HepG2 (cell line): ENCODE measurements around the gene BABAM2. TPM values are rescaled to one million over a fixed set of nuclear protein-coding genes. Genes with fewer than 3 reads are reported as not detected.

Experiments
- ATAC-seq: fragments of 200-7000 bp; cut with Tn5 transposase; 3 replicates; pipeline ENCODE4 v1.9.1; 2020; ENCODE audit warnings: mild to moderate bottlenecking, moderate library complexity
- BruUV-seq: library from RNA; stranded (reverse); fragments of 400-500 nt; replicated peaks from 2 replicates; lab custom pipeline; 2021; lab: Mats Ljungman, UMichigan
- CTCF ChIA-PET: fragments of 300-600 bp; formaldehyde crosslinking; extraction: SDS; loops from one replicate; lab custom pipeline; 2021; ENCODE audit warnings: low total read pairs, inconsistent platforms, low intra/inter-chr PET ratio; lab: Yijun Ruan, JAX
- POLR2A ChIA-PET: fragments of 350-600 bp; sonication (Branson Sonifier 250); formaldehyde crosslinking; loops from one replicate; lab custom pipeline; 2020; ENCODE audit warnings: antibody characterized with exemption, inconsistent platforms; lab: Yijun Ruan, JAX
- DNase-seq: peaks from one replicate; pipeline ENCODE4 v3.0.0-alpha.2; 2015; ENCODE audit warnings: low spot score
- FAIRE-seq: peaks from 3 replicates; lab custom pipeline; 2011; peaks lifted over from hg19 to GRCh38; lab: Jason Lieb, UNC
- H2AFZ ChIP-seq: one replicate; pipeline ENCODE4 v1.6.1; 2011; ENCODE audit warnings: low read length, inconsistent platforms
- H3K27ac ChIP-seq: fragments of 300-600 bp; 3 replicates; pipeline ENCODE4 v1.8.0; 2011; ENCODE audit warnings: mixed run types, mild to moderate bottlenecking, mixed read lengths, low read length, inconsistent platforms; ENCODE audit not compliant: insufficient read depth; ENCODE audit errors: extremely low read length
- H3K27me3 ChIP-seq, 2 experiments: fragments of 200-600 bp in 1 of 2; 2 replicates in 1 of 2; 3 replicates in 1 of 2; pipeline versions ENCODE4 v1.6.0 to v1.8.0; 2011; ENCODE audit warnings: low read length in 2 of 2, mild to moderate bottlenecking in 2 of 2, moderate library complexity in 2 of 2, inconsistent platforms in 1 of 2; ENCODE audit not compliant: insufficient read depth in 2 of 2, control insufficient read depth in 1 of 2
- H3K36me3 ChIP-seq, 2 experiments: fragments of 200-600 bp in 1 of 2; replicated peaks in 1 of 2; 2 replicates in 1 of 2; 3 replicates in 1 of 2; pipeline versions ENCODE4 v1.5.1 to v1.8.0; 2011; ENCODE audit warnings: low read length in 2 of 2, inconsistent platforms in 1 of 2; ENCODE audit not compliant: insufficient read depth in 2 of 2, control insufficient read depth in 1 of 2
- H3K4me1 ChIP-seq: 2 replicates; pipeline ENCODE4 v1.5.1; 2012; ENCODE audit warnings: low read length, inconsistent platforms; ENCODE audit not compliant: insufficient read depth
- H3K4me2 ChIP-seq: 2 replicates; pipeline ENCODE4 v1.6.0; 2011; ENCODE audit warnings: low read depth, low read length, inconsistent platforms
- H3K4me3 ChIP-seq, 3 experiments: fragments of 200-600 bp in 1 of 3; sonication (generic), shearing (Covaris generic) in 1 of 3; replicated peaks in 1 of 3; 2 replicates each; pipeline ENCODE4 v1.5.1; 2011 to 2016; ENCODE audit warnings: low read length in 3 of 3, inconsistent platforms in 2 of 3, low read depth in 2 of 3, mild to moderate bottlenecking in 2 of 3, control low read depth in 1 of 3, mixed read lengths in 1 of 3; ENCODE audit not compliant: insufficient read depth in 1 of 3
- H3K79me2 ChIP-seq: one replicate; pipeline ENCODE4 v1.6.1; 2011; ENCODE audit warnings: low read length, inconsistent platforms; ENCODE audit not compliant: insufficient read depth
- H3K9ac ChIP-seq: 2 replicates; pipeline ENCODE4 v1.6.0; 2011; ENCODE audit warnings: mild to moderate bottlenecking, low read depth, low read length, inconsistent platforms; ENCODE audit not compliant: insufficient read depth
- H3K9me3 ChIP-seq: 2 replicates; pipeline ENCODE4 v1.5.1; 2012; ENCODE audit warnings: mild to moderate bottlenecking, low read length
- H4K20me1 ChIP-seq: 2 replicates; pipeline ENCODE4 v1.6.0; 2011; ENCODE audit warnings: inconsistent platforms, mild to moderate bottlenecking, low read length, moderate library complexity; ENCODE audit not compliant: insufficient read depth
- FOXK1 ChIP-seq: sonication (generic); formaldehyde crosslinking; IDR thresholded peaks from 2 replicates; pipeline ENCODE4 v1.4.0; 2020; ENCODE audit warnings: low read depth, missing genetic modification reagents, borderline replicate concordance
- HCFC1 ChIP-seq: fragments of 150-350 bp; IDR thresholded peaks from 2 replicates; pipeline ENCODE4 v1.6.1; 2014; ENCODE audit warnings: low read depth, low read length
- ZNF619 ChIP-seq: sonication (generic); formaldehyde crosslinking; IDR thresholded peaks from 2 replicates; pipeline ENCODE4 v1.4.0; 2020; ENCODE audit warnings: mild to moderate bottlenecking, missing genetic modification reagents
- WGBS: methylation state at CpG from one replicate; pipeline ENCODE4 v1.1.6; 2017; ENCODE audit warnings: low lambda C conversion rate; 5-methylcytosine and 5-hydroxymethylcytosine counted together
- in situ Hi-C: cut with HindIII; loops from 2 replicates; pipeline ENCODE4 v1.10.0; 2017; ENCODE audit warnings: low pct_unique_long_range_greater_than_20kb; ENCODE audit not compliant: extremely low pct_ligation_motif_present
- intact Hi-C: fragments of 100-400 bp; cut with micrococcal nuclease; formaldehyde crosslinking; loops from one replicate; pipeline ENCODE4 v1.10.0; 2022; ENCODE audit not compliant: unreplicated experiment
- polyA plus RNA-seq, 8 experiments: library from polyadenylated mRNA; depleted of rRNA in 3 of 8; stranded (reverse) in 7 of 8; unstranded in 1 of 8; fragments of >200 nt; fragmentation: Illumina TruSeq in 4 of 8; extraction: Trizol in 4 of 8; gene quantifications; 2 replicates each; pipeline versions ENCODE4 v1.2.1 to v1.2.3, GENCODE V29; 2011 to 2016; ENCODE audit warnings: low read depth in 4 of 8, missing spikeins in 1 of 8, mixed read lengths in 1 of 8; ENCODE audit not compliant: insufficient read depth in 1 of 8
- total RNA-seq, 5 experiments: library from RNA; depleted of rRNA; stranded (reverse); fragments of >200 nt; fragmentation: Illumina TruSeq; extraction: Trizol; gene quantifications; 2 replicates each; pipeline ENCODE4 v1.2.3, GENCODE V29; 2016; ENCODE audit warnings: low read depth in 1 of 5
- TF ChIP-seq, protein P1 (sequence below): sonication (generic); formaldehyde crosslinking; IDR thresholded peaks from 2 replicates; pipeline ENCODE4 v1.4.0; 2020; ENCODE audit warnings: missing genetic modification reagents
- TF ChIP-seq, protein P2 (sequence below): sonication (generic); formaldehyde crosslinking; IDR thresholded peaks from 2 replicates; pipeline ENCODE4 v1.4.0; 2020; ENCODE audit warnings: missing genetic modification reagents
- TF ChIP-seq, protein P3 (sequence below): fragments of 450-650 bp; IDR thresholded peaks from 2 replicates; pipeline ENCODE4 v1.6.1; 2017; ENCODE audit warnings: mild to moderate bottlenecking

The BABAM2 gene
- total and polyA plus RNA-seq, 2 of the 13 experiments (the other 11 are each of a cell fraction or from before 2014, with no cell fraction given): 24.9 to 28.0 TPM

DNA sequence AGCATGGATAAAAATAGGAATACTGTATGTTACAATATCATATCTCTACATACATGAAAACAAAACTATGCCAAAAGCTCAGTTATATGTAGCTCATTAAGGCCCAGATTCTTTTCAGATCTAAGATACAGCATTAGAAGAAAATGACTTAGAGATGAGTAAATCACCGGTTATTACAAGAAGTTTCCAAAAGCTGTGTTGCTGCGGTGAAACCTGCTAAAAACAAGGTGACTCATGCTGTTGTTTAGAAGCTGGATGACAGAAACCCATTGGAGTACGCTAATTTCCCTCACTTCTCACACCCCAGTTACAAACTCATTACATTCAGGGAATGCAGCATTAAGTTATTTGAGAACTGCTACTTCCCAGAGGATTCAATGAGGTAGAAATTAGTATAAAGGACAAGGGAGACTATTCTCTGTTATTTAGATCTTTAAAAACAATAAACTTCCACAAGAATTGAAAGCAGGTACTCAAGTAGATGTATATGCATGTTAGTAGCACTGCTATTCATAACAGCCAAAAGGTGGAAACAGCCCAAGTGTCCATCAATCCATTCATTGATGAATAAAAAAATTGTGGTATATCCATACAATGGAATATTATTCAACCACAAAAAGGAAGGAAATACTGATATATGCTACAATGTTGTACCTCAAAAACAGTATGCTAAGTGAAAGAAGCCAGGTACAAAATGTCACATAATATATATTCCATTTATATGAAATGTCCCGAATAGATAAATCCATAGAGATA is 32.9 kb upstream of the BABAM2 start:
- H3K4me1 ChIP-seq: peaks cover 8% of the 10 kb centered on the region
- no peaks in the 10 kb centered on the region for H4K20me1 ChIP-seq
- H2AFZ ChIP-seq: no peak overlapping the region
- no peak for DNase-seq
- TF ChIP-seq ZNF619 (CRISPR knock-in tag): no peak
- TF ChIP-seq, protein P1, sequence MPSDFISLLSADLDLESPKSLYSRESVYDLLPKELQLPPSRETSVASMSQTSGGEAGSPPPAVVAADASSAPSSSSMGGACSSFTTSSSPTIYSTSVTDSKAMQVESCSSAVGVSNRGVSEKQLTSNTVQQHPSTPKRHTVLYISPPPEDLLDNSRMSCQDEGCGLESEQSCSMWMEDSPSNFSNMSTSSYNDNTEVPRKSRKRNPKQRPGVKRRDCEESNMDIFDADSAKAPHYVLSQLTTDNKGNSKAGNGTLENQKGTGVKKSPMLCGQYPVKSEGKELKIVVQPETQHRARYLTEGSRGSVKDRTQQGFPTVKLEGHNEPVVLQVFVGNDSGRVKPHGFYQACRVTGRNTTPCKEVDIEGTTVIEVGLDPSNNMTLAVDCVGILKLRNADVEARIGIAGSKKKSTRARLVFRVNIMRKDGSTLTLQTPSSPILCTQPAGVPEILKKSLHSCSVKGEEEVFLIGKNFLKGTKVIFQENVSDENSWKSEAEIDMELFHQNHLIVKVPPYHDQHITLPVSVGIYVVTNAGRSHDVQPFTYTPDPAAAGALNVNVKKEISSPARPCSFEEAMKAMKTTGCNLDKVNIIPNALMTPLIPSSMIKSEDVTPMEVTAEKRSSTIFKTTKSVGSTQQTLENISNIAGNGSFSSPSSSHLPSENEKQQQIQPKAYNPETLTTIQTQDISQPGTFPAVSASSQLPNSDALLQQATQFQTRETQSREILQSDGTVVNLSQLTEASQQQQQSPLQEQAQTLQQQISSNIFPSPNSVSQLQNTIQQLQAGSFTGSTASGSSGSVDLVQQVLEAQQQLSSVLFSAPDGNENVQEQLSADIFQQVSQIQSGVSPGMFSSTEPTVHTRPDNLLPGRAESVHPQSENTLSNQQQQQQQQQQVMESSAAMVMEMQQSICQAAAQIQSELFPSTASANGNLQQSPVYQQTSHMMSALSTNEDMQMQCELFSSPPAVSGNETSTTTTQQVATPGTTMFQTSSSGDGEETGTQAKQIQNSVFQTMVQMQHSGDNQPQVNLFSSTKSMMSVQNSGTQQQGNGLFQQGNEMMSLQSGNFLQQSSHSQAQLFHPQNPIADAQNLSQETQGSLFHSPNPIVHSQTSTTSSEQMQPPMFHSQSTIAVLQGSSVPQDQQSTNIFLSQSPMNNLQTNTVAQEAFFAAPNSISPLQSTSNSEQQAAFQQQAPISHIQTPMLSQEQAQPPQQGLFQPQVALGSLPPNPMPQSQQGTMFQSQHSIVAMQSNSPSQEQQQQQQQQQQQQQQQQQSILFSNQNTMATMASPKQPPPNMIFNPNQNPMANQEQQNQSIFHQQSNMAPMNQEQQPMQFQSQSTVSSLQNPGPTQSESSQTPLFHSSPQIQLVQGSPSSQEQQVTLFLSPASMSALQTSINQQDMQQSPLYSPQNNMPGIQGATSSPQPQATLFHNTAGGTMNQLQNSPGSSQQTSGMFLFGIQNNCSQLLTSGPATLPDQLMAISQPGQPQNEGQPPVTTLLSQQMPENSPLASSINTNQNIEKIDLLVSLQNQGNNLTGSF (CRISPR knock-in tag): no peak
- no peak for TF ChIP-seq FOXK1
- TF ChIP-seq HCFC1: no peak
- TF ChIP-seq, protein P2, sequence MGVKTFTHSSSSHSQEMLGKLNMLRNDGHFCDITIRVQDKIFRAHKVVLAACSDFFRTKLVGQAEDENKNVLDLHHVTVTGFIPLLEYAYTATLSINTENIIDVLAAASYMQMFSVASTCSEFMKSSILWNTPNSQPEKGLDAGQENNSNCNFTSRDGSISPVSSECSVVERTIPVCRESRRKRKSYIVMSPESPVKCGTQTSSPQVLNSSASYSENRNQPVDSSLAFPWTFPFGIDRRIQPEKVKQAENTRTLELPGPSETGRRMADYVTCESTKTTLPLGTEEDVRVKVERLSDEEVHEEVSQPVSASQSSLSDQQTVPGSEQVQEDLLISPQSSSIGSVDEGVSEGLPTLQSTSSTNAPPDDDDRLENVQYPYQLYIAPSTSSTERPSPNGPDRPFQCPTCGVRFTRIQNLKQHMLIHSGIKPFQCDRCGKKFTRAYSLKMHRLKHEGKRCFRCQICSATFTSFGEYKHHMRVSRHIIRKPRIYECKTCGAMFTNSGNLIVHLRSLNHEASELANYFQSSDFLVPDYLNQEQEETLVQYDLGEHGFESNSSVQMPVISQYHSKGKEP (CRISPR knock-in tag): no peak
- TF ChIP-seq, protein P3, sequence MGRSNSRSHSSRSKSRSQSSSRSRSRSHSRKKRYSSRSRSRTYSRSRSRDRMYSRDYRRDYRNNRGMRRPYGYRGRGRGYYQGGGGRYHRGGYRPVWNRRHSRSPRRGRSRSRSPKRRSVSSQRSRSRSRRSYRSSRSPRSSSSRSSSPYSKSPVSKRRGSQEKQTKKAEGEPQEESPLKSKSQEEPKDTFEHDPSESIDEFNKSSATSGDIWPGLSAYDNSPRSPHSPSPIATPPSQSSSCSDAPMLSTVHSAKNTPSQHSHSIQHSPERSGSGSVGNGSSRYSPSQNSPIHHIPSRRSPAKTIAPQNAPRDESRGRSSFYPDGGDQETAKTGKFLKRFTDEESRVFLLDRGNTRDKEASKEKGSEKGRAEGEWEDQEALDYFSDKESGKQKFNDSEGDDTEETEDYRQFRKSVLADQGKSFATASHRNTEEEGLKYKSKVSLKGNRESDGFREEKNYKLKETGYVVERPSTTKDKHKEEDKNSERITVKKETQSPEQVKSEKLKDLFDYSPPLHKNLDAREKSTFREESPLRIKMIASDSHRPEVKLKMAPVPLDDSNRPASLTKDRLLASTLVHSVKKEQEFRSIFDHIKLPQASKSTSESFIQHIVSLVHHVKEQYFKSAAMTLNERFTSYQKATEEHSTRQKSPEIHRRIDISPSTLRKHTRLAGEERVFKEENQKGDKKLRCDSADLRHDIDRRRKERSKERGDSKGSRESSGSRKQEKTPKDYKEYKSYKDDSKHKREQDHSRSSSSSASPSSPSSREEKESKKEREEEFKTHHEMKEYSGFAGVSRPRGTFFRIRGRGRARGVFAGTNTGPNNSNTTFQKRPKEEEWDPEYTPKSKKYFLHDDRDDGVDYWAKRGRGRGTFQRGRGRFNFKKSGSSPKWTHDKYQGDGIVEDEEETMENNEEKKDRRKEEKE: no peak
- TF ChIP-seq, all 625 proteins: peak for 0
- WGBS: 95% methylated on average over 4 of the region's 4 CpGs
- Histone ChIP-seq H3K4me3 (no peak overlapping the region), H3K36me3 (no peaks in the 10 kb centered on the region), H3K27ac (no peak overlapping the region), H3K9me3 (no peaks in the 10 kb centered on the region), H3K9ac (no peak overlapping the region), H3K27me3 (no peaks in the 10 kb centered on the region), H3K4me2 (no peak overlapping the region), H3K79me2 (no peaks in the 10 kb centered on the region)
- FAIRE-seq (no peak), ATAC-seq (no peak)
- intact Hi-C loops (no loop called here), in situ Hi-C loops (no loop called here)
- no TSS peak for BruUV-seq
- ChIA-PET POLR2A (no interaction called here), CTCF (no interaction called here)
